DND-41 (cell line): ENCODE results near the gene ATP6V1G1.

Experiments used
- ATAC-seq: fragments of 200-7000 bp; cut with Tn5 transposase; 3 replicates; pipeline ENCODE4 v1.9.1; 2021; ENCODE audit warnings: low read depth; ENCODE audit not compliant: insufficient read depth
- DNase-seq: peaks from one replicate; pipeline ENCODE4 v3.0.0-alpha.2; 2020
- H2AFZ ChIP-seq: 2 replicates; pipeline ENCODE4 v1.6.0; 2012; ENCODE audit warnings: low read depth, low read length
- H3K27ac ChIP-seq: 2 replicates; pipeline ENCODE4 v1.5.1; 2012; ENCODE audit warnings: low read length, inconsistent platforms
- H3K27me3 ChIP-seq: fragments of 200-600 bp; sonication (generic); 2 replicates; pipeline ENCODE4 v1.6.0; 2012; ENCODE audit warnings: low read length, mild to moderate bottlenecking, inconsistent platforms; ENCODE audit not compliant: insufficient read depth, poor library complexity
- H3K36me3 ChIP-seq: 2 replicates; pipeline ENCODE4 v1.5.1; 2012; ENCODE audit warnings: low read length, inconsistent platforms; ENCODE audit not compliant: insufficient read depth
- H3K4me1 ChIP-seq: 2 replicates; pipeline ENCODE4 v1.5.1; 2012; ENCODE audit warnings: mild to moderate bottlenecking, low read length; ENCODE audit not compliant: insufficient read depth
- H3K4me2 ChIP-seq: 2 replicates; pipeline ENCODE4 v1.6.0; 2012; ENCODE audit warnings: mild to moderate bottlenecking, moderate library complexity, low read length, inconsistent platforms; ENCODE audit not compliant: insufficient read depth
- H3K4me3 ChIP-seq, 2 experiments: fragments of 200-600 bp in 1 of 2; shearing (Covaris generic) in 1 of 2; 2 replicates each; pipeline ENCODE4 v1.5.1; 2012 to 2016; ENCODE audit warnings: inconsistent platforms in 2 of 2, low read length in 2 of 2, mild to moderate bottlenecking in 2 of 2, low read depth in 1 of 2, moderate library complexity in 1 of 2
- H3K79me2 ChIP-seq: 2 replicates; pipeline ENCODE4 v1.6.0; 2012; ENCODE audit warnings: low read length, inconsistent platforms; ENCODE audit not compliant: insufficient read depth
- H3K9ac ChIP-seq: 2 replicates; pipeline ENCODE4 v1.6.0; 2012; ENCODE audit warnings: low read depth, mild to moderate bottlenecking, inconsistent platforms, low read length, moderate library complexity
- H3K9me3 ChIP-seq: 2 replicates; pipeline ENCODE4 v1.5.1; 2012; ENCODE audit warnings: low read length, moderate library complexity, mild to moderate bottlenecking, inconsistent platforms; ENCODE audit not compliant: insufficient read depth, severe bottlenecking
- H4K20me1 ChIP-seq: 2 replicates; pipeline ENCODE4 v1.6.0; 2012; ENCODE audit warnings: low read length; ENCODE audit not compliant: insufficient read depth
- EZH2 ChIP-seq: IDR thresholded peaks from 3 replicates; pipeline ENCODE4 v1.6.1; 2012; ENCODE audit warnings: borderline replicate concordance, low read depth, mild to moderate bottlenecking, moderate library complexity, low read length, inconsistent platforms; ENCODE audit not compliant: severe bottlenecking
- TF ChIP-seq, protein P1 (sequence below): IDR thresholded peaks from 2 replicates; pipeline ENCODE4 v1.5.1; 2012; ENCODE audit warnings: borderline replicate concordance, low read length, moderate library complexity, mild to moderate bottlenecking; ENCODE audit not compliant: poor library complexity, severe bottlenecking; ENCODE audit errors: extremely low read depth

Gene ATP6V1G1

DNA sequence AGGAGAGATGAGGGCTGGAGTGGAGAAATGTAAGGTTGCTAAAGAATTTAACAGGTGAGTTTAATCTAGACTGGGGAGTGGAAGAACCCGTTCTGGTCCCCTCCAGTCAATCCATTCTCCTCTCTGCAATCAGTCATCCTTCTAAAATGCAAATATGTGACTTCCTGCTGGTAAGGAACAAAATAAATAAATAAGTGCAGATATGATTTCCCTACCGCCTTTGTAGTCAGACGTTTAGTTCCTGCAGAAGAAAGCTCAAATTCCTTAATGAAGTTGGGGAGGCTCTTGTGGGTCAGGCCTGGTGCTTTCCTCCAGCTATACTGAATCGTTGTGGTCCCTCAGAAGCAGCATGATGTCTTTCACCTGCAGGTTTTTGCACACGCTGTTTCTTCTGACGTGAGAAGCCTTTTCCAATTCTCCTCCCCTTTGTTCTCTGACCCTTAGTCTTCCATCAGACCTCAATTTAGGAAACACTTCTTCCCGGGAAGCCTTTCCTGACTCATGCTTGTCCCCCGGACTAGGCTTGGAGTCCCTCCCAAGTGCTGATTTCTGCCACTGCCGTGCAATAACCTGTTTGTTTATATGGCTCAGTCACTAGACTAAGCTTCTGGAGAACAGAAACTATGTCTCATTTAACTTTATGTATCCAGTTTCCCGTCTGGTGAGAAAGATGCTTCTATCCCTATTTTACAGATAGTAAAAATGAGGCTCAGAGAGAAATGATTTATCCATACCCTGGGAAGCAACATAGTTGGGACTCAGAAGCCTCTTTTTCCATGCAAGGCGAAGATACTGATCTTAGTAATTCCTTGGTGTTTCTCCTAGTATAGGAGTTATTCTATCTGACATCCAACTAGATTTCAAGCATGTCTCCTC lies 1.3 kb downstream of the ATP6V1G1 start:
- H3K27me3 ChIP-seq: no peaks in the 10 kb centered on the region
- H3K9ac ChIP-seq: peak overlapping the region; percentile 87
- no peak overlapping the region for H2AFZ ChIP-seq
- H3K4me3 ChIP-seq: peak overlapping the region; percentile 68 to 77; a peak in 3 of 4 replicates
- H3K4me1 ChIP-seq: peaks cover 48% of the 10 kb centered on the region
- no peak for TF ChIP-seq EZH2
- TF ChIP-seq, protein P1, sequence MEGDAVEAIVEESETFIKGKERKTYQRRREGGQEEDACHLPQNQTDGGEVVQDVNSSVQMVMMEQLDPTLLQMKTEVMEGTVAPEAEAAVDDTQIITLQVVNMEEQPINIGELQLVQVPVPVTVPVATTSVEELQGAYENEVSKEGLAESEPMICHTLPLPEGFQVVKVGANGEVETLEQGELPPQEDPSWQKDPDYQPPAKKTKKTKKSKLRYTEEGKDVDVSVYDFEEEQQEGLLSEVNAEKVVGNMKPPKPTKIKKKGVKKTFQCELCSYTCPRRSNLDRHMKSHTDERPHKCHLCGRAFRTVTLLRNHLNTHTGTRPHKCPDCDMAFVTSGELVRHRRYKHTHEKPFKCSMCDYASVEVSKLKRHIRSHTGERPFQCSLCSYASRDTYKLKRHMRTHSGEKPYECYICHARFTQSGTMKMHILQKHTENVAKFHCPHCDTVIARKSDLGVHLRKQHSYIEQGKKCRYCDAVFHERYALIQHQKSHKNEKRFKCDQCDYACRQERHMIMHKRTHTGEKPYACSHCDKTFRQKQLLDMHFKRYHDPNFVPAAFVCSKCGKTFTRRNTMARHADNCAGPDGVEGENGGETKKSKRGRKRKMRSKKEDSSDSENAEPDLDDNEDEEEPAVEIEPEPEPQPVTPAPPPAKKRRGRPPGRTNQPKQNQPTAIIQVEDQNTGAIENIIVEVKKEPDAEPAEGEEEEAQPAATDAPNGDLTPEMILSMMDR: no peak
- no peak for ATAC-seq
- H3K79me2 ChIP-seq: peaks cover 65% of the 10 kb centered on the region
- peak overlapping the region; percentile 99 for H3K4me2 ChIP-seq
- no peak for DNase-seq
- H3K27ac ChIP-seq: peak overlapping the region; percentile 87
- H3K36me3 ChIP-seq: peaks cover 30% of the 10 kb centered on the region
- peaks cover 41% of the 10 kb centered on the region for H4K20me1 ChIP-seq
- H3K9me3 ChIP-seq: no peaks in the 10 kb centered on the region

DNA sequence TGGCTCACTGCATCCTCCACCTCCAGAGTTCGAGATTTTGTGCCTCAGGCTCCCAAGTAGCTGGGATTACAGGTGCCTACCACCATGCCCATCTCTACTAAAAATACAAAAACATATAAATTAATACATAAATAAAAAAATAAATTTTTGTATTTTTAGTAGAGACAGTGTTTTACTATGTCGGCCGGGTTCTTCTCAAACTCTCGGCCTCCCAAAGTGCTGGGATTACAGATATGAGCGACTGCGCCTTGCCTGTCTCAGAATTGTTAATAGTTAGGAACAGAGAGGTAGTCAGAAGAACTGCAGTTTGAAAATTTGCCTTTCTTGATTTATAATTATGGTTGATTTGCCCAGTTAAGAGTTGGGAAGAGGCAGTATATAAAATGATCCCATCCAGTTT lies 2.8 kb downstream of the ATP6V1G1 start:
- ATAC-seq: no peak
- Histone ChIP-seq H3K4me2 (no peak overlapping the region; the same call in 1 of the 2 replicates), H3K79me2 (peaks cover 75% of the 10 kb centered on the region), H3K4me3 (no peak overlapping the region), H3K9me3 (no peaks in the 10 kb centered on the region), H3K4me1 (peaks cover 48% of the 10 kb centered on the region), H3K27me3 (no peaks in the 10 kb centered on the region), H3K36me3 (peaks cover 43% of the 10 kb centered on the region), H3K27ac (no peak overlapping the region), H4K20me1 (peaks cover 43% of the 10 kb centered on the region), H3K9ac (no peak overlapping the region), H2AFZ (no peak overlapping the region)
- no peak for DNase-seq
- TF ChIP-seq EZH2: no peak
- TF ChIP-seq, protein P1: no peak

DNA sequence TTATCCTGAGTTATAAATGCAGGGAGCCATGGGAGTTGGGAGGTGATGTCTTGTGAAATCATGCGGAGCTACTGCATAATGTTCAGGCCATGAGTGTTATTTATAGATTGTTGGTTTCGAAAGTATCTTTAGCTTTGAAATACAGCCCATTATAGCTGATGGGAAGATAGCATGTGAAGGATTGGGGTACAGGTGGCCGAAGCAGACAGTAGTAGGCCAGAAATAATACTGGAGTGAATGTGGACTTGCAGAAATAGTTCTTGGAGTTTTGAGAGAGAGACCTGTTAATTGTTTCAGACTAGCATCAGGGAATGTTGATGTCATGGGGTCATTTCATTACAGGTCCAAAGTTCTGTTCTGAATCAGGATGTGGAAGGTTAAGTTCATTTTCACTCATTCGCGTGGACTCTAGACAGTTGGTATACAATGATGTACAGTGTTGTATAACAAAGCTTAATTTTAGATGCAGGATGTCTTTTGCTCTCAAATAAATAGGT lies 3.8 kb downstream of the ATP6V1G1 start:
- Histone ChIP-seq H3K79me2 (peaks cover 79% of the 10 kb centered on the region), H3K9ac (0 out of 2 replicates have a peak overlapping the region, but pooled peaks have one; percentile 23), H3K9me3 (no peaks in the 10 kb centered on the region), H3K4me3 (no peak overlapping the region), H3K4me1 (peaks cover 48% of the 10 kb centered on the region), H3K27ac (no peak overlapping the region), H3K27me3 (no peaks in the 10 kb centered on the region), H2AFZ (no peak overlapping the region), H4K20me1 (peaks cover 43% of the 10 kb centered on the region), H3K36me3 (peaks cover 48% of the 10 kb centered on the region), H3K4me2 (peak overlapping the region; percentile 42; the same call in 1 of the 2 replicates)
- TF ChIP-seq, protein P1: no peak
- TF ChIP-seq EZH2: no peak
- DNase-seq: no peak
- ATAC-seq: no peak
